ENCODE measurements around the gene TAGLN3.

Gene TAGLN3

GRCh38 chr3:112056451-112056929, 57.8 kb downstream of the TAGLN3 start:
- no peak for DNase-seq

GRCh38 chr3:112059497-112059896, 60.8 kb downstream of the TAGLN3 start:
- no peak for DNase-seq

- DNase-seq: no peak
Measured at GRCh38 chr3:112061152-112061551, 62.4 kb downstream of the TAGLN3 start.

Measured in activated CD4-positive, alpha-beta T cell treated with anti-CD3 and anti-CD28 coated beads for 1 hour (primary cell).